H9 (cell line): Measurements from ENCODE around the gene IGDCC3. TPM values are rescaled to one million over a fixed set of nuclear protein-coding genes. Genes with fewer than 3 reads are reported as not detected.

Source experiments
- DNase-seq: peaks from one replicate; pipeline ENCODE4 v3.0.0-alpha.2; 2017
- H2AFZ ChIP-seq: one replicate; pipeline ENCODE4 v1.6.1; 2013; ENCODE audit warnings: mild to moderate bottlenecking, low read length, control low read depth, moderate library complexity
- H2AK5ac ChIP-seq: 2 replicates; pipeline ENCODE4 v1.6.1; 2013; ENCODE audit warnings: low read length, control low read depth, mixed read lengths; ENCODE audit not compliant: insufficient read length
- H2BK120ac ChIP-seq: one replicate; pipeline ENCODE4 v1.6.1; 2013; ENCODE audit warnings: low read depth, mild to moderate bottlenecking, low read length, control low read depth, inconsistent platforms; ENCODE audit not compliant: poor library complexity, severe bottlenecking
- H2BK12ac ChIP-seq: 2 replicates; pipeline ENCODE4 v1.6.1; 2013; ENCODE audit warnings: low read length, control low read depth, mixed read lengths, low read depth; ENCODE audit not compliant: insufficient read length
- H2BK15ac ChIP-seq: 2 replicates; pipeline ENCODE4 v1.6.1; 2013; ENCODE audit warnings: low read depth, low read length, control low read depth
- H2BK20ac ChIP-seq: one replicate; pipeline ENCODE4 v1.6.1; 2013; ENCODE audit warnings: low read depth, mild to moderate bottlenecking, low read length, control low read depth, inconsistent platforms; ENCODE audit not compliant: poor library complexity, severe bottlenecking
- H2BK5ac ChIP-seq: 2 replicates; pipeline ENCODE4 v1.6.1; 2013; ENCODE audit warnings: low read length, control low read depth, mixed read lengths; ENCODE audit not compliant: insufficient read length
- H3K14ac ChIP-seq: 2 replicates; pipeline ENCODE4 v1.6.1; 2013; ENCODE audit warnings: low read length, control low read depth; ENCODE audit not compliant: insufficient read depth
- H3K18ac ChIP-seq: 2 replicates; pipeline ENCODE4 v1.6.1; 2013; ENCODE audit warnings: low read depth, mild to moderate bottlenecking, mixed read lengths, low read length, control low read depth; ENCODE audit not compliant: insufficient read length
- H3K23ac ChIP-seq: 2 replicates; pipeline ENCODE4 v1.6.1; 2013; ENCODE audit warnings: low read length, control low read depth, mixed read lengths, low read depth; ENCODE audit not compliant: insufficient read length
- H3K23me2 ChIP-seq: 2 replicates; pipeline ENCODE4 v1.6.1; 2013; ENCODE audit warnings: low read depth, mild to moderate bottlenecking, mixed read lengths, low read length, control low read depth; ENCODE audit not compliant: insufficient read length, poor library complexity, severe bottlenecking
- H3K27ac ChIP-seq: 2 replicates; pipeline ENCODE4 v1.5.1; 2013; ENCODE audit warnings: low read length, control low read depth, mixed read lengths, low read depth; ENCODE audit not compliant: insufficient read length
- H3K27me3 ChIP-seq: 2 replicates; pipeline ENCODE4 v1.6.1; 2013; ENCODE audit warnings: low read length, control low read depth, inconsistent platforms; ENCODE audit not compliant: insufficient read depth
- H3K4ac ChIP-seq: 2 replicates; pipeline ENCODE4 v1.6.1; 2013; ENCODE audit warnings: low read depth, mild to moderate bottlenecking, control low read depth, inconsistent platforms, low read length, moderate library complexity
- H3K4me1 ChIP-seq: 2 replicates; pipeline ENCODE4 v1.6.1; 2013; ENCODE audit warnings: low read length, control low read depth, inconsistent platforms; ENCODE audit not compliant: insufficient read depth
- H3K4me2 ChIP-seq: 2 replicates; pipeline ENCODE4 v1.6.1; 2013; ENCODE audit warnings: low read length, control low read depth, mixed read lengths; ENCODE audit not compliant: insufficient read length, insufficient read depth
- H3K56ac ChIP-seq: 2 replicates; pipeline ENCODE4 v1.6.1; 2013; ENCODE audit warnings: low read depth, mild to moderate bottlenecking, mixed read lengths, low read length, control low read depth; ENCODE audit not compliant: insufficient read length
- H3K79me1 ChIP-seq: 2 replicates; pipeline ENCODE4 v1.6.1; 2013; ENCODE audit warnings: low read depth, mild to moderate bottlenecking, moderate library complexity, low read length, control low read depth, inconsistent platforms; ENCODE audit not compliant: insufficient read depth, poor library complexity, severe bottlenecking
- H3K79me2 ChIP-seq: 2 replicates; pipeline ENCODE4 v1.6.1; 2013; ENCODE audit warnings: low read length, control low read depth, inconsistent platforms; ENCODE audit not compliant: insufficient read depth
- H3K9ac ChIP-seq: 2 replicates; pipeline ENCODE4 v1.6.1; 2013; ENCODE audit warnings: low read length, control low read depth, mixed read lengths; ENCODE audit not compliant: insufficient read length; ENCODE audit errors: extremely low read depth
- H3K9me3 ChIP-seq: one replicate; pipeline ENCODE4 v1.6.1; 2013; ENCODE audit warnings: low read depth, low read length, inconsistent platforms; ENCODE audit not compliant: control insufficient read depth
- H3T11ph ChIP-seq: one replicate; pipeline ENCODE4 v1.6.1; 2013; ENCODE audit warnings: mild to moderate bottlenecking, low read length, control low read depth, inconsistent platforms
- H4K20me1 ChIP-seq: one replicate; pipeline ENCODE4 v1.6.1; 2013; ENCODE audit not compliant: control insufficient read depth, insufficient read length, insufficient read depth
- H4K5ac ChIP-seq: 2 replicates; pipeline ENCODE4 v1.6.1; 2013; ENCODE audit warnings: low read depth, mild to moderate bottlenecking, mixed read lengths, low read length, control low read depth; ENCODE audit not compliant: insufficient read length
- H4K8ac ChIP-seq: replicated peaks from 2 replicates; pipeline ENCODE4 v1.6.1; 2013; ENCODE audit warnings: low read length, control low read depth, mixed read lengths, low read depth; ENCODE audit not compliant: insufficient read length
- H4K91ac ChIP-seq: 2 replicates; pipeline ENCODE4 v1.6.1; 2013; ENCODE audit warnings: low read depth, mild to moderate bottlenecking, moderate library complexity, mixed read lengths, low read length, control low read depth; ENCODE audit not compliant: insufficient read length
- H3K27ac Mint-ChIP-seq, 3 experiments: 2 replicates in 2 of 3; 3 replicates in 1 of 3; pipeline ENCODE4 v1.8.0; 2020 to 2021; ENCODE audit warnings: mixed read lengths in 3 of 3, mild to moderate bottlenecking in 1 of 3, moderate library complexity in 1 of 3
- H3K27me3 Mint-ChIP-seq: 2 replicates; pipeline ENCODE4 v1.8.0; 2021; ENCODE audit warnings: low read depth, mild to moderate bottlenecking, moderate library complexity, mixed read lengths
- H3K36me3 Mint-ChIP-seq, 3 experiments: 2 replicates in 2 of 3; 3 replicates in 1 of 3; pipeline ENCODE4 v1.8.0; 2020 to 2021; ENCODE audit warnings: low read depth in 3 of 3, mixed read lengths in 3 of 3; ENCODE audit not compliant: insufficient read depth in 1 of 3
- H3K4me1 Mint-ChIP-seq, 2 experiments: 2 replicates each; pipeline ENCODE4 v1.8.0; 2020; ENCODE audit warnings: mixed read lengths in 2 of 2
- H3K4me3 Mint-ChIP-seq, 2 experiments: 2 replicates in 1 of 2; 3 replicates in 1 of 2; pipeline ENCODE4 v1.8.0; 2020 to 2021; ENCODE audit warnings: mild to moderate bottlenecking in 2 of 2, mixed read lengths in 2 of 2, moderate library complexity in 1 of 2
- H3K9me3 Mint-ChIP-seq, 2 experiments: 2 replicates in 1 of 2; 3 replicates in 1 of 2; pipeline ENCODE4 v1.8.0; 2020; ENCODE audit warnings: mild to moderate bottlenecking in 2 of 2, mixed read lengths in 2 of 2, moderate library complexity in 1 of 2
- WGBS: extraction: QIAGEN DNeasy Blood & Tissue Kit; methylation state at CpG from one replicate; pipeline ENCODE4 v1.1.7; 2013; ENCODE audit warnings: missing lambda C conversion rate, low lambda C conversion rate, mixed read lengths; ENCODE audit not compliant: insufficient read length; ENCODE audit errors: extremely low coverage; 5-methylcytosine and 5-hydroxymethylcytosine counted together
- total RNA-seq: library from RNA; stranded (reverse); gene quantifications from 2 replicates; pipeline ENCODE4 v1.2.1, GENCODE V29; 2021
- TF ChIP-seq, protein P1 (sequence below): fragments of 200-600 bp; sonication (generic); conservative IDR thresholded peaks from 3 replicates; pipeline ENCODE4 v1.8.0; 2021; ENCODE audit warnings: antibody characterized with exemption, mild to moderate bottlenecking

The IGDCC3 gene
- total RNA-seq, 1 experiment from 2014 or later = 18.9 TPM

DNA sequence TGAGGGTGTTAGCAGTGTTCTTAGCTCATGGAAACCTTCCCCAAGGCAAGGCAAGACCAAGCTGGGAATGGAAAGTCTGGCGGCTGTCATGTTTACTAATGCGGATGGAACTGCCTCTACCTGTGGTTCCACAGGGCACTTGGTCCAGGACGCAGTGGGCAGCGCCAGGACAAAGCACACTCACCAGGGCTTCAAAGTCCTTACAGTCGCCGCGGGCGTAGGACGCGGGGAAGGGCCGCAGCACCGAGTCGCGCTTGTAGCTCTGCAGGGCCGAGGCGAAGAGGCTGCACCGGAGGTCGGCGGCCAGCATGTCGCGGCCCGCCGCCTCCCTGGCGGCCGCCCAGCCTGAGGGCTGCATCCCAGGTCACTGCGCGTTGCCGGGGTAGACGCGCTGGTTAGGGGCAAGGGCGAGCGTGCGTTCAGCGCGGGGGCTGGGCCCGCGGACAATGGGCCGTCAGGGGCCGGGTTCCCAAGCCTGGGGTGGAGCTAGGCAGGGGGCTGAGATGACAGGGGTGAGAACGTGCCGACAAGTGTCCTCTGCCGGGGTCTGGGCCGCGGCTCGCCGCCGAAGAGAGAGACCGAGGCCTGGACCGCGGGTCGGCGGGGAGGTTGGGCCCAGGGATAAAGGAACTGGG is 91.6 kb downstream of the IGDCC3 start:
- 0 out of 2 replicates have a peak, but pooled peaks cover 2% of the 10 kb centered on the region for H3K27me3 ChIP-seq
- no peaks in the 10 kb centered on the region for H3K9me3 ChIP-seq
- H3K4me2 ChIP-seq = peak overlapping the region; percentile 91
- Mint-ChIP-seq H3K4me1 (peaks cover 15 to 17% of the 10 kb centered on the region in 2 experiments), H3K4me3 (peak overlapping the region; percentile 75 to 84), H3K27ac (peak overlapping the region in 1 of 3 experiments; percentile 82; a peak in 1 of 7 replicates), H3K9me3 (no peaks in the 10 kb centered on the region), H3K36me3 (no peaks in the 10 kb centered on the region; a peak in 1 of 7 replicates), H3K27me3 (peaks cover 14% of the 10 kb centered on the region)
- H3K56ac ChIP-seq = no peak overlapping the region
- H2BK12ac ChIP-seq = no peak overlapping the region
- H3K18ac ChIP-seq = peak overlapping the region; percentile 32
- H2AFZ ChIP-seq = peak overlapping the region; percentile 25
- H3K27ac ChIP-seq = no peak overlapping the region
- no peak overlapping the region for H4K8ac ChIP-seq
- DNase-seq = no peak
- no peak overlapping the region for H2BK15ac ChIP-seq
- no peak overlapping the region for H2AK5ac ChIP-seq
- H4K5ac ChIP-seq = no peak overlapping the region
- H4K91ac ChIP-seq = no peak overlapping the region
- no peak overlapping the region for H3K4ac ChIP-seq
- no peaks in the 10 kb centered on the region for H3K79me2 ChIP-seq
- no peak overlapping the region for H3T11ph ChIP-seq
- WGBS = no CpG with 5 or more reads among the region's 52 CpGs
- H2BK5ac ChIP-seq = no peak overlapping the region
- peaks cover 11% of the 10 kb centered on the region for H3K23me2 ChIP-seq
- H3K4me1 ChIP-seq = peaks cover 2% of the 10 kb centered on the region; the same call in 1 of the 2 replicates
- H4K20me1 ChIP-seq = no peaks in the 10 kb centered on the region
- no peak overlapping the region for H2BK20ac ChIP-seq
- H3K79me1 ChIP-seq = no peaks in the 10 kb centered on the region
- no peak overlapping the region for H2BK120ac ChIP-seq
- H3K9ac ChIP-seq = peak overlapping the region; percentile 36
- H3K23ac ChIP-seq = no peak overlapping the region
- TF ChIP-seq, protein P1, sequence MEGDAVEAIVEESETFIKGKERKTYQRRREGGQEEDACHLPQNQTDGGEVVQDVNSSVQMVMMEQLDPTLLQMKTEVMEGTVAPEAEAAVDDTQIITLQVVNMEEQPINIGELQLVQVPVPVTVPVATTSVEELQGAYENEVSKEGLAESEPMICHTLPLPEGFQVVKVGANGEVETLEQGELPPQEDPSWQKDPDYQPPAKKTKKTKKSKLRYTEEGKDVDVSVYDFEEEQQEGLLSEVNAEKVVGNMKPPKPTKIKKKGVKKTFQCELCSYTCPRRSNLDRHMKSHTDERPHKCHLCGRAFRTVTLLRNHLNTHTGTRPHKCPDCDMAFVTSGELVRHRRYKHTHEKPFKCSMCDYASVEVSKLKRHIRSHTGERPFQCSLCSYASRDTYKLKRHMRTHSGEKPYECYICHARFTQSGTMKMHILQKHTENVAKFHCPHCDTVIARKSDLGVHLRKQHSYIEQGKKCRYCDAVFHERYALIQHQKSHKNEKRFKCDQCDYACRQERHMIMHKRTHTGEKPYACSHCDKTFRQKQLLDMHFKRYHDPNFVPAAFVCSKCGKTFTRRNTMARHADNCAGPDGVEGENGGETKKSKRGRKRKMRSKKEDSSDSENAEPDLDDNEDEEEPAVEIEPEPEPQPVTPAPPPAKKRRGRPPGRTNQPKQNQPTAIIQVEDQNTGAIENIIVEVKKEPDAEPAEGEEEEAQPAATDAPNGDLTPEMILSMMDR = no peak
- peak overlapping the region; percentile 44 for H3K14ac ChIP-seq
